Measurements from ENCODE around the gene GOLGA6C. TPM values are rescaled to one million over a fixed set of nuclear protein-coding genes. Genes with fewer than 3 reads are reported as not detected.
"Not testable (repeated sequence)": the region's sequence is repeated elsewhere in the genome, so short reads cannot be mapped to it uniquely, and the experiment has no call there.

The GOLGA6C gene
- total and polyA plus RNA-seq, 9 of the 15 experiments (the other 6 are each of a cell fraction or from before 2014, with no cell fraction given) = not detected

GRCh38 chr15:75245741-75246140, 12.4 kb upstream of the GOLGA6C start:
- H3K36me3 ChIP-seq (ENCODE audit: control insufficient read depth, insufficient read depth, low read length); POLR2A ChIA-PET; BruUV-seq (replicated peaks); H3K9ac ChIP-seq (ENCODE audit: insufficient read depth in 1 of 2, low read depth in 2 of 2, low read length in 2 of 2); ATAC-seq; H3K4me1 ChIP-seq (replicated peaks in 1 of 2; ENCODE audit: control insufficient read depth in 2 of 2, insufficient read depth in 2 of 2, low read length in 2 of 2); CTCF ChIA-PET (ENCODE audit: low intra/inter-chr PET ratio); H3K4me3 ChIP-seq; H4K20me1 ChIP-seq (replicated peaks; ENCODE audit: control insufficient read depth, insufficient read depth, low read length); in situ Hi-C loops (cut with MboI); DNase-seq (ENCODE audit: extremely low read depth in 1 of 4, low spot score in 3 of 4); H3K27ac ChIP-seq (ENCODE audit: extremely low read depth, low read depth, low read length); intact Hi-C loops (cut with micrococcal nuclease); H3K9me1 ChIP-seq (ENCODE audit: control insufficient read depth, insufficient read depth, low read length); H2AFZ ChIP-seq (ENCODE audit: low read depth, low read length); H3K9me3 ChIP-seq (replicated peaks; ENCODE audit: control insufficient read depth, insufficient read depth, low read depth, low read length); H3K79me2 ChIP-seq (ENCODE audit: control insufficient read depth, insufficient read depth, low read length); H3K4me2 ChIP-seq (ENCODE audit: insufficient read depth, low read length); FAIRE-seq: not testable (repeated sequence)
- peaks cover 15 to 31% of the 10 kb centered on the region in 2 experiments for H3K27me3 ChIP-seq (ENCODE audit: control insufficient read depth in 2 of 2, insufficient read depth in 2 of 2, low read length in 2 of 2)
- 0% methylated on average over 1 of the region's 1 CpG for WGBS (ENCODE audit: insufficient coverage, low coverage, missing lambda C conversion rate)

- BruUV-seq (replicated peaks); H3K4me1 ChIP-seq (replicated peaks in 1 of 2; ENCODE audit: control insufficient read depth in 2 of 2, insufficient read depth in 2 of 2, low read length in 2 of 2); H3K36me3 ChIP-seq (ENCODE audit: control insufficient read depth, insufficient read depth, low read length); H3K9ac ChIP-seq (ENCODE audit: insufficient read depth in 1 of 2, low read depth in 2 of 2, low read length in 2 of 2); H3K4me3 ChIP-seq; H3K9me1 ChIP-seq (ENCODE audit: control insufficient read depth, insufficient read depth, low read length); CTCF ChIA-PET (ENCODE audit: low intra/inter-chr PET ratio); H4K20me1 ChIP-seq (replicated peaks; ENCODE audit: control insufficient read depth, insufficient read depth, low read length); H3K79me2 ChIP-seq (ENCODE audit: control insufficient read depth, insufficient read depth, low read length); intact Hi-C loops (cut with micrococcal nuclease); in situ Hi-C loops (cut with MboI); H3K9me3 ChIP-seq (replicated peaks; ENCODE audit: control insufficient read depth, insufficient read depth, low read depth, low read length); FAIRE-seq; DNase-seq (ENCODE audit: extremely low read depth in 1 of 4, low spot score in 3 of 4); H3K4me2 ChIP-seq (ENCODE audit: insufficient read depth, low read length); ATAC-seq; H3K27ac ChIP-seq (ENCODE audit: extremely low read depth, low read depth, low read length); H2AFZ ChIP-seq (ENCODE audit: low read depth, low read length); POLR2A ChIA-PET: not testable (repeated sequence)
- WGBS (ENCODE audit: insufficient coverage, low coverage, missing lambda C conversion rate) = 0% methylated on average over 6 of the region's 6 CpGs
- TF ChIP-seq CBX2 (IDR thresholded peaks at IDR 0.05; ENCODE audit: insufficient read depth, low read length, poor library complexity, severe bottlenecking) = peak; percentile 17
- peaks cover 16 to 40% of the 10 kb centered on the region in 2 experiments; a peak in 4 of 5 replicates for H3K27me3 ChIP-seq (ENCODE audit: control insufficient read depth in 2 of 2, insufficient read depth in 2 of 2, low read length in 2 of 2)
Observed at GRCh38 chr15:75248991-75249390, 9.1 kb upstream of the GOLGA6C start.
